ENCODE data around the gene ACOT13. TPM values are rescaled to one million over a fixed set of nuclear protein-coding genes. Genes with fewer than 3 reads are reported as not detected.

Gene ACOT13
- total RNA-seq, 1 experiment from 2014 or later, result 55.6 TPM

DNA sequence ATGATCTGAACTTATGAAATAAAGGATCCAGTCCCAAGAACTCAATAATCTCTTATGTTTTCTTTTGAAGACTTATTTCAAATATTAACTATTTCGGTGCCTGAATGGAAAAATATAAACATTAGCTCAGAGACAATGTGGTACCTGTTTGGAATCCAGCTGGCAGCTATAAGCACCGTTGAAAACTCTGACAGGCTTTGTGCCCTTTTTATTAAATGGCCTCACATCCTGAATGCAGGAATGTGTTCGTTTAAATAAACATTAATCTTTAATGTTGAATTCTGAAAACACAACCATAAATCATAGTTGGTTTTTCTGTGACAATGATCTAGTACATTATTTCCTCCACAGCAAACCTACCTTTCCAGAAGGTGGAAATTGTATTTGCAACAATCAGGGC lies 16.5 kb upstream of the ACOT13 start:
- CTCF ChIA-PET, result no interaction called here
- Mint-ChIP-seq H3K9me3 (ENCODE audit: unreplicated experiment) (no peaks in the 10 kb centered on the region), H3K4me1 (ENCODE audit: low read depth, unreplicated experiment) (peaks cover 4% of the 10 kb centered on the region), H3K27ac (ENCODE audit: unreplicated experiment) (no peak overlapping the region), H3K36me3 (ENCODE audit: insufficient read depth, unreplicated experiment) (peaks cover 20% of the 10 kb centered on the region), H3K4me3 (ENCODE audit: unreplicated experiment) (no peak overlapping the region), H3K27me3 (ENCODE audit: insufficient read depth, unreplicated experiment) (no peaks in the 10 kb centered on the region)
- H3K4me1 ChIP-seq, result no peaks in the 10 kb centered on the region
- H3K36me3 ChIP-seq (ENCODE audit: control insufficient read depth, insufficient read depth, low read length), result peaks cover 1% of the 10 kb centered on the region
- no peak overlapping the region for H3K4me3 ChIP-seq (ENCODE audit: low read depth, low read length)
- TSS peak; percentile 72 for BruUV-seq (replicated peaks)
- POLR2A ChIA-PET, result no interaction called here
- intact Hi-C loops (cut with micrococcal nuclease; ENCODE audit: unreplicated experiment), result no loop called here
- no peaks in the 10 kb centered on the region for H3K27me3 ChIP-seq (replicated peaks; ENCODE audit: control insufficient read depth, insufficient read depth, low read length)
- TF ChIP-seq, protein P1, sequence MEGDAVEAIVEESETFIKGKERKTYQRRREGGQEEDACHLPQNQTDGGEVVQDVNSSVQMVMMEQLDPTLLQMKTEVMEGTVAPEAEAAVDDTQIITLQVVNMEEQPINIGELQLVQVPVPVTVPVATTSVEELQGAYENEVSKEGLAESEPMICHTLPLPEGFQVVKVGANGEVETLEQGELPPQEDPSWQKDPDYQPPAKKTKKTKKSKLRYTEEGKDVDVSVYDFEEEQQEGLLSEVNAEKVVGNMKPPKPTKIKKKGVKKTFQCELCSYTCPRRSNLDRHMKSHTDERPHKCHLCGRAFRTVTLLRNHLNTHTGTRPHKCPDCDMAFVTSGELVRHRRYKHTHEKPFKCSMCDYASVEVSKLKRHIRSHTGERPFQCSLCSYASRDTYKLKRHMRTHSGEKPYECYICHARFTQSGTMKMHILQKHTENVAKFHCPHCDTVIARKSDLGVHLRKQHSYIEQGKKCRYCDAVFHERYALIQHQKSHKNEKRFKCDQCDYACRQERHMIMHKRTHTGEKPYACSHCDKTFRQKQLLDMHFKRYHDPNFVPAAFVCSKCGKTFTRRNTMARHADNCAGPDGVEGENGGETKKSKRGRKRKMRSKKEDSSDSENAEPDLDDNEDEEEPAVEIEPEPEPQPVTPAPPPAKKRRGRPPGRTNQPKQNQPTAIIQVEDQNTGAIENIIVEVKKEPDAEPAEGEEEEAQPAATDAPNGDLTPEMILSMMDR (IDR thresholded peaks at IDR 0.05; ENCODE audit: insufficient read depth in 1 of 2, low read depth in 1 of 2, low read length in 1 of 2, severe bottlenecking in 1 of 2, unreplicated experiment in 1 of 2), result no peak
- DNase-seq, result no peak
- no peaks in the 10 kb centered on the region for H3K9me3 ChIP-seq

DNA sequence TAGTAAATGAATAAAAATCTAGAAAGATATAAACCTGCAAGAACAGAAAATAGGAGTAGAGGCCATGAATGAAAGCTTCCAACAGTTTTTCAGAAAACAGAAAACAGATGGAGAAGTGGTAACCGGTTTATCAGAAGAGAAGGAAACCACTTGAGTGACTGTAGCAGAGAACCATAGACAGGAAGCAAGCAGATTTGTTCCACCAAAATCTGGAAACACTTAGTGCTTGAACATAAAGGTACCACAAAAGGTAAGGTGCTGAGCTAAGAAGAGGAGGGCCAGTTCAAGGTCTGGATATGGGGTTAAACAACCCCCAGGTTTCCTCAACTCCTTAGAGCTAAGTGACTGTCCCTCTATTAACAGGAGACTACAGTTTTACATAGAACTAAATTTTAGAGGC lies 11.7 kb upstream of the ACOT13 start:
- H3K4me1 ChIP-seq, result peaks cover 5% of the 10 kb centered on the region; the same call in 1 of the 2 replicates
- H3K36me3 ChIP-seq (ENCODE audit: control insufficient read depth, insufficient read depth, low read length), result peaks cover 3% of the 10 kb centered on the region
- Mint-ChIP-seq H3K27me3 (ENCODE audit: insufficient read depth, unreplicated experiment) (no peaks in the 10 kb centered on the region), H3K4me1 (ENCODE audit: low read depth, unreplicated experiment) (peaks cover 10% of the 10 kb centered on the region), H3K27ac (ENCODE audit: unreplicated experiment) (no peak overlapping the region), H3K4me3 (ENCODE audit: unreplicated experiment) (no peak overlapping the region), H3K9me3 (ENCODE audit: unreplicated experiment) (no peaks in the 10 kb centered on the region), H3K36me3 (ENCODE audit: insufficient read depth, unreplicated experiment) (peaks cover 37% of the 10 kb centered on the region)
- intact Hi-C loops (cut with micrococcal nuclease; ENCODE audit: unreplicated experiment), result no loop called here
- no peak overlapping the region for H3K4me3 ChIP-seq (ENCODE audit: low read depth, low read length)
- ChIA-PET CTCF (no interaction called here), POLR2A (no interaction called here)
- TF ChIP-seq, protein P1 (IDR thresholded peaks at IDR 0.05; ENCODE audit: insufficient read depth in 1 of 2, low read depth in 1 of 2, low read length in 1 of 2, severe bottlenecking in 1 of 2, unreplicated experiment in 1 of 2), result no peak
- H3K27me3 ChIP-seq (replicated peaks; ENCODE audit: control insufficient read depth, insufficient read depth, low read length), result no peaks in the 10 kb centered on the region
- no TSS peak for BruUV-seq (replicated peaks)
- no peak for DNase-seq
- no peaks in the 10 kb centered on the region for H3K9me3 ChIP-seq

DNA sequence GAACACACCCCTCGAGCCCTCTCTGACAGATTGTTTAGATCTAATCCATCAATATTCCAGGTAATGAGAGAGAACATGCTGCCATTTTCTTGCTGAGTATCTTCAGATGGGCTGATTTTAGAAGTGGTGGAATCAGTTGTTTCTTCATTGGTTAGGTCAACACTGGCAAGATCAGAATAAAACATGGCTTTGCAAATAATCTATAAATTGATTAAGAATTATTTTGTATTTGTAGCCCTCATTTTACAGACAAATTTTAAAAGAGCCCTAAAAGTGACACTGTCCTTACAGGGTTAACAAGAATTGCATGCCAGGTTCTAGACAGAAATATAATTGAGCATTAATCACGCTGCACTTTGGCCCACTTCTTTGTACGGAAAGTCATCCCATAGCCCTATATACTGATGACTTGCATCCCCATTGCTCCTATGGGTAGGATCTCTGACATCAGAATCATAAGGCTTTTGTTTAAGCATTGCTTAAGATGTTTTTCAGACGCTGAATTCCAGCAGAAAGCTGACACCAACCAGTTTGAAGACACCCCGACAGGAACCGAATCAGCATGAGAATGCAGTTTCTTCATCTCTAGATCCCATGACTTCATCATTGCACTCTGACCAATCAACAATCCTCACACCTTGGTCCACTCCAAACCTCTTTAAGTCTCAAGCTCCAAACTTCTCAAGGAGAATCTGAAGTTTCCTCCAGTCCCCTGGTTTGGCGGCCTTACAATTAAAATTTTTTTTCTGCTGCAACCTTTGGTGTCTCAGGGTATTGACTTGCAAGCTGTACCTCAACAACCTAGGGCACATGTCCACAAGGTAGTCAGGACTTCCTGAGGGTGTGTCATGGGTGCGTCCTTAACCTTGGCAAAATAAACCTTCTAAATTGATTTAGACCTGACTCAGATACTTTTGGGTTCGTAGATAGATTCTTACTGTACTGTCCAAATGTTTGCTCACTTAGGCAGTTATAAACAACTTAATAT lies 8.0 kb upstream of the ACOT13 start:
- CTCF ChIA-PET, result no interaction called here
- no peaks in the 10 kb centered on the region for H3K27me3 ChIP-seq (replicated peaks; ENCODE audit: control insufficient read depth, insufficient read depth, low read length)
- TF ChIP-seq, protein P1 (IDR thresholded peaks at IDR 0.05; ENCODE audit: insufficient read depth in 1 of 2, low read depth in 1 of 2, low read length in 1 of 2, severe bottlenecking in 1 of 2, unreplicated experiment in 1 of 2), result no peak
- intact Hi-C loops (cut with micrococcal nuclease; ENCODE audit: unreplicated experiment), result no loop called here
- POLR2A ChIA-PET, result no interaction called here
- peaks cover 2% of the 10 kb centered on the region for H3K36me3 ChIP-seq (ENCODE audit: control insufficient read depth, insufficient read depth, low read length)
- no peak overlapping the region for H3K4me3 ChIP-seq (ENCODE audit: low read depth, low read length)
- no peak overlapping the region for H3K27ac Mint-ChIP-seq (ENCODE audit: unreplicated experiment)
- H3K9me3 ChIP-seq, result no peaks in the 10 kb centered on the region
- H3K4me1 ChIP-seq, result peaks cover 36% of the 10 kb centered on the region
- BruUV-seq (replicated peaks), result no TSS peak
- H3K36me3 Mint-ChIP-seq (ENCODE audit: insufficient read depth, unreplicated experiment), result peaks cover 48% of the 10 kb centered on the region
- H3K4me3 Mint-ChIP-seq (ENCODE audit: unreplicated experiment), result no peak overlapping the region
- no peaks in the 10 kb centered on the region for H3K9me3 Mint-ChIP-seq (ENCODE audit: unreplicated experiment)
- peaks cover 29% of the 10 kb centered on the region for H3K4me1 Mint-ChIP-seq (ENCODE audit: low read depth, unreplicated experiment)
- DNase-seq, result no peak
- no peaks in the 10 kb centered on the region for H3K27me3 Mint-ChIP-seq (ENCODE audit: insufficient read depth, unreplicated experiment)
